Measurements from ENCODE around the gene SLC7A1. TPM values are rescaled to one million over a fixed set of nuclear protein-coding genes. Genes with fewer than 3 reads are reported as not detected.

SLC7A1 gene
- total and polyA plus RNA-seq, 2 experiments from 2014 or later, result 23.0 to 74.7 TPM

GRCh38 chr13:29572575-29572974 is 22.9 kb downstream of the SLC7A1 start:
- Mint-ChIP-seq H3K9me3 (no peaks in the 10 kb centered on the region), H3K36me3 (ENCODE audit: low read depth) (peaks cover 37% of the 10 kb centered on the region), H3K27ac (no peak overlapping the region), H3K4me1 (peaks cover 65% of the 10 kb centered on the region), H3K27me3 (ENCODE audit: insufficient read depth, low read depth, poor library complexity) (peaks cover 16% of the 10 kb centered on the region), H3K4me3 (no peak overlapping the region)
- H3K4me2 ChIP-seq, result no peak overlapping the region
- H4K20me1 ChIP-seq (replicated peaks; ENCODE audit: insufficient read depth), result peaks cover 84% of the 10 kb centered on the region
- H2AFZ ChIP-seq, result no peak overlapping the region
- peaks cover 100% of the 10 kb centered on the region for H3K79me2 ChIP-seq (replicated peaks; ENCODE audit: insufficient read depth)
- DNase-seq (ENCODE audit: low spot score) (no peak), ATAC-seq (no peak)
- H3K27ac ChIP-seq (ENCODE audit: low read depth), result 0 out of 2 replicates have a peak overlapping the region, but pooled peaks have one; percentile 42
- no peaks in the 10 kb centered on the region for H3K27me3 ChIP-seq (ENCODE audit: insufficient read depth)
- no peak for TF ChIP-seq ZNF331 (CRISPR knock-in tag; IDR thresholded peaks at IDR 0.05; ENCODE audit: low read depth)
- TF ChIP-seq CTCF (conservative IDR thresholded peaks at IDR 0.05; ENCODE audit: low read depth in 2 of 2), result no peak
- TF ChIP-seq ZNF114 (CRISPR knock-in tag; IDR thresholded peaks at IDR 0.05), result no peak
- no peak for TF ChIP-seq STAT1 (IDR thresholded peaks at IDR 0.05; ENCODE audit: unreplicated experiment)
- no peak for TF ChIP-seq EZH2 (IDR thresholded peaks at IDR 0.05; ENCODE audit: low read depth, unreplicated experiment)
- TF ChIP-seq EZH2phosphoT487 (IDR thresholded peaks at IDR 0.05; ENCODE audit: unreplicated experiment), result no peak
- no peaks in the 10 kb centered on the region for H3K9me2 ChIP-seq (ENCODE audit: insufficient read depth)
- H3K4me1 ChIP-seq (ENCODE audit: insufficient read depth), result peaks cover 64% of the 10 kb centered on the region
- H3K36me3 ChIP-seq (ENCODE audit: insufficient read depth), result no peaks in the 10 kb centered on the region
- no peaks in the 10 kb centered on the region for H3F3A ChIP-seq (replicated peaks; ENCODE audit: low read depth)
- H3K4me3 ChIP-seq, result no peak overlapping the region

- Mint-ChIP-seq H3K4me3 (no peak overlapping the region), H3K27me3 (ENCODE audit: insufficient read depth, low read depth, poor library complexity) (peaks cover 16% of the 10 kb centered on the region), H3K4me1 (peaks cover 69% of the 10 kb centered on the region), H3K27ac (no peak overlapping the region), H3K9me3 (no peaks in the 10 kb centered on the region), H3K36me3 (ENCODE audit: low read depth) (peaks cover 35% of the 10 kb centered on the region)
- Histone ChIP-seq H2AFZ (no peak overlapping the region), H3K4me2 (no peak overlapping the region; the same call in 1 of the 2 replicates), H3K4me3 (no peak overlapping the region), H3K27me3 (ENCODE audit: insufficient read depth) (no peaks in the 10 kb centered on the region), H3K36me3 (ENCODE audit: insufficient read depth) (no peaks in the 10 kb centered on the region), H3K27ac (ENCODE audit: low read depth) (no peak overlapping the region), H3K4me1 (ENCODE audit: insufficient read depth) (peaks cover 67% of the 10 kb centered on the region), H3F3A (replicated peaks; ENCODE audit: low read depth) (no peaks in the 10 kb centered on the region), H4K20me1 (replicated peaks; ENCODE audit: insufficient read depth) (peaks cover 89% of the 10 kb centered on the region), H3K9me2 (ENCODE audit: insufficient read depth) (no peaks in the 10 kb centered on the region), H3K79me2 (replicated peaks; ENCODE audit: insufficient read depth) (peaks cover 100% of the 10 kb centered on the region)
- ATAC-seq (no peak), DNase-seq (ENCODE audit: low spot score) (no peak)
- TF ChIP-seq POLR2AphosphoS5 (IDR thresholded peaks at IDR 0.05; ENCODE audit: low read depth), result no peak
- no peak for TF ChIP-seq JUNB (IDR thresholded peaks at IDR 0.05; ENCODE audit: unreplicated experiment)
- no peak for TF ChIP-seq CTCF (conservative IDR thresholded peaks at IDR 0.05; ENCODE audit: low read depth in 2 of 2)
These were observed 23.5 kb downstream of the SLC7A1 start for GRCh38 chr13:29571876-29572570.
